Activated CD4-positive, CD25-positive, alpha-beta regulatory T cell treated with anti-CD3 and anti-CD28 coated beads, Interleukin-2, amount 50 U/mL, for 16 hours (primary cell): ENCODE results near the gene UBLCP1.

Experiments used
- DNase-seq: peaks from one replicate; pipeline ENCODE4 v3.0.0-alpha.2; 2020; ENCODE audit warnings: low read depth, low spot score

UBLCP1 gene

GRCh38 chr5:159311063-159311462, 48.0 kb downstream of the UBLCP1 start:
- no peak for DNase-seq

GRCh38 chr5:159313197-159313596, 50.1 kb downstream of the UBLCP1 start:
- no peak for DNase-seq

- DNase-seq = no peak
Measured at GRCh38 chr5:159316519-159317383, 53.7 kb downstream of the UBLCP1 start.

GRCh38 chr5:159317849-159318248, 54.8 kb downstream of the UBLCP1 start:
- DNase-seq = no peak

- DNase-seq = no peak
Measured at GRCh38 chr5:159318448-159318847, 55.4 kb downstream of the UBLCP1 start.

- no peak for DNase-seq
Measured at GRCh38 chr5:159319363-159319762, 56.3 kb downstream of the UBLCP1 start.

GRCh38 chr5:159319832-159320231, 56.7 kb downstream of the UBLCP1 start:
- DNase-seq = no peak

GRCh38 chr5:159322180-159322579, 59.1 kb downstream of the UBLCP1 start:
- no peak for DNase-seq

GRCh38 chr5:159324102-159324755, 61.1 kb downstream of the UBLCP1 start:
- no peak for DNase-seq

GRCh38 chr5:159324986-159325385, 61.9 kb downstream of the UBLCP1 start:
- DNase-seq = no peak

GRCh38 chr5:159330131-159330800, 67.2 kb downstream of the UBLCP1 start, which contains the start of gene IL12B:
Gene IL12B, minus strand, starts transcription at chr5:159330487. Its CDS starts 3,705 bp downstream, at chr5:159326782.
- no peak for DNase-seq

- DNase-seq = peak; percentile 48
Measured at GRCh38 chr5:159331093-159331973, 68.2 kb downstream of the UBLCP1 start.

GRCh38 chr5:159332800-159333544, 69.9 kb downstream of the UBLCP1 start:
- DNase-seq = no peak

GRCh38 chr5:159333545-159333925, 70.4 kb downstream of the UBLCP1 start:
- DNase-seq = no peak
